ENCODE measurements around the gene PRR23C. TPM values are rescaled to one million over a fixed set of nuclear protein-coding genes. Genes with fewer than 3 reads are reported as not detected.

PRR23C gene
- polyA plus RNA-seq, 1 of the 3 experiments (the other 2 are of a cell fraction) = not detected

DNA sequence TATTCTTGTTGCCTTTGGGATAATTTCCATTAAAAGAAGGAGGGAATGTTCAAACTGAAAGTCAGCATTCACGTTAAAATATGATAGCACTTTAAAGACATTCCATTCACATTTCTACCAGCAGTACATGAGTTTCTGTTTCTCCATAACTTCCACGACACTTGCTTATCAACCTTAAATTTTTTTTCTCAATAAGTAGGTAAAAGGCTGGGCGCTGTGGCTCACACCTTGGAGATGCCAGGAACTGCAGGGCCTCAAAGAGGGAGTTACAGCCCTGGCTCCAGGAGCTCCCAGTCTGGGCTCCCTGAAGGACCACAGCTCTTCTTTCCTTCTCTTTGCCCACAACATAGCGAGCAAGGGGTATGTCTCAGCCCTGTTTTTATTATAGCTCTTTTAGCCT, 42.9 kb upstream of the PRR23C start:
- ChIA-PET CTCF (no interaction called here), POLR2A (no interaction called here)
- Histone ChIP-seq H3K79me2 (ENCODE audit: insufficient read depth) (no peaks in the 10 kb centered on the region), H3K9me3 (no peaks in the 10 kb centered on the region), H3K9ac (no peak overlapping the region), H3K27ac (ENCODE audit: low read depth in 2 of 2, low read length in 1 of 2) (no peak overlapping the region), H2AFZ (ENCODE audit: low read depth) (no peak overlapping the region), H3K4me3 (ENCODE audit: low read depth in 2 of 2, low read length in 1 of 2) (no peak overlapping the region), H3K9me2 (no peaks in the 10 kb centered on the region), H3K27me3 (ENCODE audit: insufficient read depth) (no peaks in the 10 kb centered on the region), H3K4me1 (ENCODE audit: control insufficient read depth in 1 of 2, insufficient read depth in 2 of 2, low read depth in 1 of 2, low read length in 1 of 2) (no peaks in the 10 kb centered on the region), H3K4me2 (no peak overlapping the region), H4K20me1 (ENCODE audit: insufficient read depth) (no peaks in the 10 kb centered on the region), H3F3A (replicated peaks; ENCODE audit: insufficient read depth) (no peaks in the 10 kb centered on the region), H3K36me3 (replicated peaks in 1 of 2; ENCODE audit: control insufficient read depth in 1 of 2, insufficient read depth in 2 of 2, low read length in 1 of 2) (no peaks in the 10 kb centered on the region)
- TF ChIP-seq, protein P1, sequence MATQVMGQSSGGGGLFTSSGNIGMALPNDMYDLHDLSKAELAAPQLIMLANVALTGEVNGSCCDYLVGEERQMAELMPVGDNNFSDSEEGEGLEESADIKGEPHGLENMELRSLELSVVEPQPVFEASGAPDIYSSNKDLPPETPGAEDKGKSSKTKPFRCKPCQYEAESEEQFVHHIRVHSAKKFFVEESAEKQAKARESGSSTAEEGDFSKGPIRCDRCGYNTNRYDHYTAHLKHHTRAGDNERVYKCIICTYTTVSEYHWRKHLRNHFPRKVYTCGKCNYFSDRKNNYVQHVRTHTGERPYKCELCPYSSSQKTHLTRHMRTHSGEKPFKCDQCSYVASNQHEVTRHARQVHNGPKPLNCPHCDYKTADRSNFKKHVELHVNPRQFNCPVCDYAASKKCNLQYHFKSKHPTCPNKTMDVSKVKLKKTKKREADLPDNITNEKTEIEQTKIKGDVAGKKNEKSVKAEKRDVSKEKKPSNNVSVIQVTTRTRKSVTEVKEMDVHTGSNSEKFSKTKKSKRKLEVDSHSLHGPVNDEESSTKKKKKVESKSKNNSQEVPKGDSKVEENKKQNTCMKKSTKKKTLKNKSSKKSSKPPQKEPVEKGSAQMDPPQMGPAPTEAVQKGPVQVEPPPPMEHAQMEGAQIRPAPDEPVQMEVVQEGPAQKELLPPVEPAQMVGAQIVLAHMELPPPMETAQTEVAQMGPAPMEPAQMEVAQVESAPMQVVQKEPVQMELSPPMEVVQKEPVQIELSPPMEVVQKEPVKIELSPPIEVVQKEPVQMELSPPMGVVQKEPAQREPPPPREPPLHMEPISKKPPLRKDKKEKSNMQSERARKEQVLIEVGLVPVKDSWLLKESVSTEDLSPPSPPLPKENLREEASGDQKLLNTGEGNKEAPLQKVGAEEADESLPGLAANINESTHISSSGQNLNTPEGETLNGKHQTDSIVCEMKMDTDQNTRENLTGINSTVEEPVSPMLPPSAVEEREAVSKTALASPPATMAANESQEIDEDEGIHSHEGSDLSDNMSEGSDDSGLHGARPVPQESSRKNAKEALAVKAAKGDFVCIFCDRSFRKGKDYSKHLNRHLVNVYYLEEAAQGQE (IDR thresholded peaks at IDR 0.05; ENCODE audit: low read depth, low read length) = no peak
- TF ChIP-seq, protein P2, sequence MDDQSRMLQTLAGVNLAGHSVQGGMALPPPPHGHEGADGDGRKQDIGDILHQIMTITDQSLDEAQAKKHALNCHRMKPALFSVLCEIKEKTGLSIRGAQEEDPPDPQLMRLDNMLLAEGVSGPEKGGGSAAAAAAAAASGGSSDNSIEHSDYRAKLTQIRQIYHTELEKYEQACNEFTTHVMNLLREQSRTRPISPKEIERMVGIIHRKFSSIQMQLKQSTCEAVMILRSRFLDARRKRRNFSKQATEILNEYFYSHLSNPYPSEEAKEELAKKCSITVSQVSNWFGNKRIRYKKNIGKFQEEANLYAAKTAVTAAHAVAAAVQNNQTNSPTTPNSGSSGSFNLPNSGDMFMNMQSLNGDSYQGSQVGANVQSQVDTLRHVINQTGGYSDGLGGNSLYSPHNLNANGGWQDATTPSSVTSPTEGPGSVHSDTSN (IDR thresholded peaks at IDR 0.05) = no peak
- no peak for TF ChIP-seq MAX (IDR thresholded peaks at IDR 0.05; ENCODE audit: low read depth)
- TF ChIP-seq EZH2phosphoT487 (IDR thresholded peaks at IDR 0.05; ENCODE audit: borderline replicate concordance, low read depth) = no peak
- TF ChIP-seq CHD2 (IDR thresholded peaks at IDR 0.05; ENCODE audit: low read length, partially characterized antibody) = no peak
- no peak for TF ChIP-seq GABPA (IDR thresholded peaks at IDR 0.05; ENCODE audit: low read depth)
- no peak for TF ChIP-seq USF1 (IDR thresholded peaks at IDR 0.05; ENCODE audit: borderline replicate concordance, low read depth)
- TF ChIP-seq FOSL2 (IDR thresholded peaks at IDR 0.05; ENCODE audit: borderline replicate concordance, low read depth) = no peak
- TF ChIP-seq YY1 (IDR thresholded peaks at IDR 0.05; ENCODE audit: low read depth) = no peak
- no peak for TF ChIP-seq FOXM1 (IDR thresholded peaks at IDR 0.05; ENCODE audit: low read depth)
- TF ChIP-seq TAF1 (IDR thresholded peaks at IDR 0.05; ENCODE audit: borderline replicate concordance, low read depth, low read length) = no peak
- TF ChIP-seq MEF2A (IDR thresholded peaks at IDR 0.05; ENCODE audit: borderline replicate concordance, low read depth) = no peak
- TF ChIP-seq MXI1 (IDR thresholded peaks at IDR 0.05; ENCODE audit: low read depth, low read length) = no peak
- no peak for TF ChIP-seq RAD21 (IDR thresholded peaks at IDR 0.05; ENCODE audit: low read length)
- TF ChIP-seq RXRA (IDR thresholded peaks at IDR 0.05; ENCODE audit: borderline replicate concordance, low read depth) = no peak
- TF ChIP-seq NRF1 (IDR thresholded peaks at IDR 0.05; ENCODE audit: low read depth, low read length) = no peak
- TF ChIP-seq, protein P3, sequence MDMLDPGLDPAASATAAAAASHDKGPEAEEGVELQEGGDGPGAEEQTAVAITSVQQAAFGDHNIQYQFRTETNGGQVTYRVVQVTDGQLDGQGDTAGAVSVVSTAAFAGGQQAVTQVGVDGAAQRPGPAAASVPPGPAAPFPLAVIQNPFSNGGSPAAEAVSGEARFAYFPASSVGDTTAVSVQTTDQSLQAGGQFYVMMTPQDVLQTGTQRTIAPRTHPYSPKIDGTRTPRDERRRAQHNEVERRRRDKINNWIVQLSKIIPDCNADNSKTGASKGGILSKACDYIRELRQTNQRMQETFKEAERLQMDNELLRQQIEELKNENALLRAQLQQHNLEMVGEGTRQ (IDR thresholded peaks at IDR 0.05; ENCODE audit: borderline replicate concordance, low read depth, low read length) = no peak
- TF ChIP-seq, protein P4, sequence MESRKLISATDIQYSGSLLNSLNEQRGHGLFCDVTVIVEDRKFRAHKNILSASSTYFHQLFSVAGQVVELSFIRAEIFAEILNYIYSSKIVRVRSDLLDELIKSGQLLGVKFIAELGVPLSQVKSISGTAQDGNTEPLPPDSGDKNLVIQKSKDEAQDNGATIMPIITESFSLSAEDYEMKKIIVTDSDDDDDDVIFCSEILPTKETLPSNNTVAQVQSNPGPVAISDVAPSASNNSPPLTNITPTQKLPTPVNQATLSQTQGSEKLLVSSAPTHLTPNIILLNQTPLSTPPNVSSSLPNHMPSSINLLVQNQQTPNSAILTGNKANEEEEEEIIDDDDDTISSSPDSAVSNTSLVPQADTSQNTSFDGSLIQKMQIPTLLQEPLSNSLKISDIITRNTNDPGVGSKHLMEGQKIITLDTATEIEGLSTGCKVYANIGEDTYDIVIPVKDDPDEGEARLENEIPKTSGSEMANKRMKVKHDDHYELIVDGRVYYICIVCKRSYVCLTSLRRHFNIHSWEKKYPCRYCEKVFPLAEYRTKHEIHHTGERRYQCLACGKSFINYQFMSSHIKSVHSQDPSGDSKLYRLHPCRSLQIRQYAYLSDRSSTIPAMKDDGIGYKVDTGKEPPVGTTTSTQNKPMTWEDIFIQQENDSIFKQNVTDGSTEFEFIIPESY (IDR thresholded peaks at IDR 0.05; ENCODE audit: borderline replicate concordance, low read depth) = no peak
- DNase-seq = no peak
- 2% methylated on average over 4 of the region's 4 CpGs for WGBS (ENCODE audit: low lambda C conversion rate)
